Measurements from ENCODE around the gene IER3. TPM values are rescaled to one million over a fixed set of nuclear protein-coding genes. Genes with fewer than 3 reads are reported as not detected.

IER3 gene
- total and polyA plus RNA-seq, 9 of the 15 experiments (the other 6 are each of a cell fraction or from before 2014, with no cell fraction given) = 1.5 to 30.0 (median 11.5) TPM

DNA sequence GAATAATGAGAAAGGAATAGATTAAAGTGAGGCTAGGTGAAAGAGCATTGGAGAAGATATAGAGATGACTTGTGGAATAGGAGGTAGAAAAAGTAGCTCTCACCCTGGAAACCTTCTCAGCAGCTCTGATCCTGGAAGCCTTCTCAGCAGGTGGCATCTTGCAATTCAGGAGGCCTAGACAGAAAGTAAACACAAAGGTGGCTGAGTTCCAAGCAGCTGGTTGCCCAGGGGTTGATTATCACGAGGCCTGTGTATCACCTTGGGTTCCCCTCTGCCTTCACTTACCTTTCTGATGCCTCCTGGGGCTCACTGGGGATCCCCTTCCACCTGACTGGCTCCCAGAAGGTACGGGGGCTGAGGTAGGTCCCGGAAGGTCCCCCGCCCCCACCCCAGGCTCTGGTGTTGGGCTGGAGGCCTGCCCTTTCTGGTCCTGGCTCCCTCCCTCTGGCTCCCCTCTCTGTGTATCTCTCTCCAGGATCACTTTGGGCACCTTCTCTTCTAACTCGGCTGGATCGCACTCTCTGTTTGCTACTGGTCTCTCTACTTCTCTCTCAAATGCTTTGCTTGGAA is 37.0 kb downstream of the IER3 start:
- peak; percentile 11; the same call in 2 of the 3 replicates for ATAC-seq
- Histone ChIP-seq H3K9me3 (replicated peaks; ENCODE audit: control insufficient read depth, insufficient read depth, low read depth, low read length) (no peaks in the 10 kb centered on the region), H3K4me1 (replicated peaks in 1 of 2; ENCODE audit: control insufficient read depth in 2 of 2, insufficient read depth in 2 of 2, low read length in 2 of 2) (no peaks in the 10 kb centered on the region), H3K9me1 (ENCODE audit: control insufficient read depth, insufficient read depth, low read length) (no peaks in the 10 kb centered on the region), H3K4me3 (no peak overlapping the region), H3K27ac (ENCODE audit: extremely low read depth, low read depth, low read length) (no peak overlapping the region), H3K4me2 (ENCODE audit: insufficient read depth, low read length) (no peak overlapping the region), H3K36me3 (ENCODE audit: control insufficient read depth, insufficient read depth, low read length) (peaks cover 89% of the 10 kb centered on the region), H3K27me3 (ENCODE audit: control insufficient read depth in 2 of 2, insufficient read depth in 2 of 2, low read length in 2 of 2) (no peaks in the 10 kb centered on the region), H3K9ac (ENCODE audit: insufficient read depth in 1 of 2, low read depth in 2 of 2, low read length in 2 of 2) (peak overlapping the region in 1 of 2 experiments; percentile 62; a peak in 2 of 4 replicates), H3K79me2 (ENCODE audit: control insufficient read depth, insufficient read depth, low read length) (no peaks in the 10 kb centered on the region), H2AFZ (ENCODE audit: low read depth, low read length) (no peak overlapping the region), H4K20me1 (replicated peaks; ENCODE audit: control insufficient read depth, insufficient read depth, low read length) (no peaks in the 10 kb centered on the region)
- FAIRE-seq = no peak
- POLR2A ChIA-PET = interaction anchor here (1.0 to 27.1 kb wide), 3 partner anchors 4 to 92 kb away, joined by 3 to 524 read pairs (median 524); partner anchors contain the start of genes MDC1, NRM and TUBB
- in situ Hi-C loops (cut with MboI) (no loop called here), intact Hi-C loops (cut with micrococcal nuclease) (no loop called here)
- no TSS peak for BruUV-seq (replicated peaks)
- 56% methylated on average over 4 of the region's 6 CpGs for WGBS (ENCODE audit: insufficient coverage, low coverage, missing lambda C conversion rate)
- TF ChIP-seq RBFOX2 (IDR thresholded peaks at IDR 0.05; ENCODE audit: low read depth, low read length) (peak; percentile 35; the same call in 1 of the 2 replicates), PHF20 (IDR thresholded peaks at IDR 0.05; ENCODE audit: partially characterized antibody) (no peak)
- CTCF ChIA-PET (ENCODE audit: low intra/inter-chr PET ratio) = no interaction called here
- no peak for DNase-seq (ENCODE audit: extremely low read depth in 1 of 4, low spot score in 3 of 4)

DNA sequence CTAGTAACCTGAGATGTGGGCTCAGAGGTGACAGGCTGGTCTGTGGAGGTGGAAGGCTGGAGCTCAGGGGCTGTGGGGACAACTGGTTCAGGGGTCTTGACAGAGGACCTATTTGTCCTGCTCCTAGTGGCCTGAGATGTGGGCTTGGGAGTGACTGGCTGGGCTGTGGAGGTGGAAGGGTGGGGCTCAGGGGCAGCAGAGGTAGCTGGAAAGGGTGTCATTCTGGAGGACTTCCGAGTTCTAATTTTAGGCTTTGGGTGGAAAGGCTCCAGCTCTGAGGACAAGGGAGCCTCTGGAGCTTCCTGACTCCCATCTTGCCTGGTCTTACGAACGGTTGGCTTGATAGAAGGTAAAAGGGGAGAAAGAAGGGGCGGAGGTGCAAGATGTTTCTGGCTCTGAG is 38.7 kb downstream of the IER3 start:
- Histone ChIP-seq H3K4me3 (no peak overlapping the region), H3K4me2 (ENCODE audit: insufficient read depth, low read length) (no peak overlapping the region), H3K27me3 (ENCODE audit: control insufficient read depth in 2 of 2, insufficient read depth in 2 of 2, low read length in 2 of 2) (no peaks in the 10 kb centered on the region), H3K79me2 (ENCODE audit: control insufficient read depth, insufficient read depth, low read length) (no peaks in the 10 kb centered on the region), H3K9me1 (ENCODE audit: control insufficient read depth, insufficient read depth, low read length) (no peaks in the 10 kb centered on the region), H3K9ac (ENCODE audit: insufficient read depth in 1 of 2, low read depth in 2 of 2, low read length in 2 of 2) (no peak overlapping the region; a peak in 1 of 4 replicates), H3K9me3 (replicated peaks; ENCODE audit: control insufficient read depth, insufficient read depth, low read depth, low read length) (no peaks in the 10 kb centered on the region), H3K27ac (ENCODE audit: extremely low read depth, low read depth, low read length) (no peak overlapping the region), H3K36me3 (ENCODE audit: control insufficient read depth, insufficient read depth, low read length) (peaks cover 82% of the 10 kb centered on the region), H4K20me1 (replicated peaks; ENCODE audit: control insufficient read depth, insufficient read depth, low read length) (no peaks in the 10 kb centered on the region), H3K4me1 (replicated peaks in 1 of 2; ENCODE audit: control insufficient read depth in 2 of 2, insufficient read depth in 2 of 2, low read length in 2 of 2) (no peaks in the 10 kb centered on the region), H2AFZ (ENCODE audit: low read depth, low read length) (no peak overlapping the region)
- no peak for FAIRE-seq
- no peak for ATAC-seq
- 74% methylated on average over 4 of the region's 4 CpGs for WGBS (ENCODE audit: insufficient coverage, low coverage, missing lambda C conversion rate)
- in situ Hi-C loops (cut with MboI) (no loop called here), intact Hi-C loops (cut with micrococcal nuclease) (no loop called here)
- CTCF ChIA-PET (ENCODE audit: low intra/inter-chr PET ratio) = interaction anchor here (0.6 kb wide), 1 partner anchor 1957 kb away, joined by 3 read pairs; no protein-coding TSS in a partner anchor
- no TSS peak for BruUV-seq (replicated peaks)
- POLR2A ChIA-PET = interaction anchor here (23.5 to 27.1 kb wide), 2 partner anchors 6 to 7 kb away, joined by 524 read pairs; partner anchors contain the start of genes MDC1, NRM and TUBB
- DNase-seq (ENCODE audit: extremely low read depth in 1 of 4, low spot score in 3 of 4) = no peak
- TF ChIP-seq MEF2D (tag; conservative IDR thresholded peaks at IDR 0.05; ENCODE audit: low read depth) (no peak), ZNF197 (CRISPR knock-in tag; IDR thresholded peaks at IDR 0.05; ENCODE audit: low read depth) (no peak), CBFB (CRISPR knock-in tag; IDR thresholded peaks at IDR 0.05) (no peak), PCBP2 (IDR thresholded peaks at IDR 0.05; ENCODE audit: low read depth, low read length, poor library complexity, severe bottlenecking) (no peak), POLR2AphosphoS2 (IDR thresholded peaks at IDR 0.05; ENCODE audit: low read length) (no peak)
